Glomerular visceral epithelial cell (primary cell): ENCODE measurements around the gene APLF.
"Not testable (repeated sequence)": the region's sequence is repeated elsewhere in the genome, so short reads cannot be mapped to it uniquely, and the experiment has no call there.

Experiments
- DNase-seq: peaks from one replicate; pipeline ENCODE4 v3.0.0-alpha.2; 2016; ENCODE audit errors: extremely low spot score

APLF gene

GRCh38 chr2:68579689-68580088 lies 112.3 kb downstream of the APLF start:
- DNase-seq: no peak

GRCh38 chr2:68588589-68588988 lies 121.2 kb downstream of the APLF start:
- no peak for DNase-seq

- no peak for DNase-seq
Measured at GRCh38 chr2:68589963-68590362, 122.6 kb downstream of the APLF start.

- no peak for DNase-seq
Measured at GRCh38 chr2:68590702-68591101, 123.3 kb downstream of the APLF start.

- DNase-seq: no peak
Measured at GRCh38 chr2:68591225-68591624, 123.8 kb downstream of the APLF start.

- no peak for DNase-seq
Measured at GRCh38 chr2:68594041-68594440, 126.7 kb downstream of the APLF start.

GRCh38 chr2:68594674-68595492 lies 127.5 kb downstream of the APLF start:
- DNase-seq: peak; percentile 36

GRCh38 chr2:68595493-68595785 lies 128.1 kb downstream of the APLF start:
- not testable (repeated sequence) for DNase-seq

- not testable (repeated sequence) for DNase-seq
Measured at GRCh38 chr2:68600495-68600894, 133.1 kb downstream of the APLF start.

- DNase-seq: no peak
Measured at GRCh38 chr2:68603059-68603458, 135.7 kb downstream of the APLF start.

- no peak for DNase-seq
Measured at GRCh38 chr2:68604077-68604476, 136.7 kb downstream of the APLF start.

- DNase-seq: no peak
Measured at GRCh38 chr2:68605939-68606338, 138.6 kb downstream of the APLF start.

- no peak for DNase-seq
Measured at GRCh38 chr2:68606759-68607158, 139.4 kb downstream of the APLF start.

GRCh38 chr2:68607837-68608236 lies 140.5 kb downstream of the APLF start:
- no peak for DNase-seq

- no peak for DNase-seq
Measured at GRCh38 chr2:68612765-68613519, 145.6 kb downstream of the APLF start.

GRCh38 chr2:68620772-68621171 lies 153.4 kb downstream of the APLF start:
- DNase-seq: no peak

GRCh38 chr2:68623820-68624219 lies 156.4 kb downstream of the APLF start:
- DNase-seq: no peak

GRCh38 chr2:68627615-68628014 lies 160.2 kb downstream of the APLF start:
- no peak for DNase-seq
